HG03378 (cell line): ENCODE results near the gene MCUB.
"Not testable (repeated sequence)": the region's sequence is repeated elsewhere in the genome, so short reads cannot be mapped to it uniquely, and the experiment has no call there.

Experiments used
- ATAC-seq: cut with Tn5 transposase; IDR thresholded peaks from one replicate; pipeline ENCODE4 v1.9.1; 2021; ENCODE audit warnings: mild to moderate bottlenecking, moderate library complexity; ENCODE audit not compliant: unreplicated experiment

The MCUB gene

DNA sequence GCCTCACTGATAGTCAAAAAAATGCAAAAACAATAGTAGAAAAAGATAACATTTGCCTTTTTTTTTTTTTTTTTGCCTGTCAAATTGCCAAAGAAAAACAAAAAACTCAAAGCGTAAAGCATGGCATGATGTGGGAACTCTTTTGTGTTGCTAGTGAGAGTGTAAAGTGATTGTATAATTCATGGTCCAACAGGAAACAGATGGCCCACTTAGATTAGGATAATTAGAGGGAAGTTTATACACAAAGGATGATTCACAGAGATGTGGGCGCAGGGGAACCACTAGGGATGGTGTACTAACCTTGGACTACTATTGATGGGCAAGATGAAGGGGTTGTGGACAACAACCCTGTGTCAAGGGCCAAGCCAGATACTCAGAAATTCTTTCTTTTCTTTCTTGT lies 16.4 kb downstream of the MCUB start:
- no peak for ATAC-seq

DNA sequence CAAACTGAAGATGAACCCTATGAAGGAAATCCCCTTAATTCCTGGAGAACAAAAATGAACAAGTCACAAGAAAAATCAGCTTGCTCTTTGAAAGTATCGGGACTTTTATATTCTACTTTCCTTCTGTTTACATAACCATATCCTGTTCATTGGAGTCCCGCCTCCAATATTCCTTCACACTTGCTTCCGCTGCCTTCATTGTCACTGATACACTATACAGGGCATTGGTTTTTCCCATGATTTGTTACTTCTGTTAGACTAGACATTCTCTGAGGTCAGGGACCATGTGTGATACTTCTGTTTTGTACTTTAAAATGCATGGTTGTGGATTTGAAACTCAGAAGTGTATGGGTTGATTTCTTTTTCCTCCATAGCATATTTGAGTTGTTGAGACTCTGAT lies 18.8 kb downstream of the MCUB start:
- no peak for ATAC-seq

DNA sequence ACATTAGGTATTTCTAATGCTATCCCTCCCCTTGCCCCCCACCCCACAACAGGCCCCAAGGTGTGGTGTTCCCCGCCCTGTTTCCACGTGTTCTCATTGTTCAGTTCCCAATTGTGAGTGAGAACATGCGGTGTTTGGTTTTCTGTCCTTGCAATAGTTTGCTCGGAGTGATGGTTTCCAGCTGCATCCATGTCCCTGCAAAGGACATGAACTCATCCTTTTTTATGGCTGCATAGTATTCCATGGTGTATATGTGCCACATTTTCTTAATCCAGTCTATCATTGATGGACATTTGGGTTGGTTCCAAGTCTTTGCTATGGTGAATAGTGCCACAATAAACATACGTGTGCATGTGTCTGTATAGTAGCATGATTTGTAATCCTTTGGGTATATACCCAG lies 20.0 kb downstream of the MCUB start:
- not testable (repeated sequence) for ATAC-seq

DNA sequence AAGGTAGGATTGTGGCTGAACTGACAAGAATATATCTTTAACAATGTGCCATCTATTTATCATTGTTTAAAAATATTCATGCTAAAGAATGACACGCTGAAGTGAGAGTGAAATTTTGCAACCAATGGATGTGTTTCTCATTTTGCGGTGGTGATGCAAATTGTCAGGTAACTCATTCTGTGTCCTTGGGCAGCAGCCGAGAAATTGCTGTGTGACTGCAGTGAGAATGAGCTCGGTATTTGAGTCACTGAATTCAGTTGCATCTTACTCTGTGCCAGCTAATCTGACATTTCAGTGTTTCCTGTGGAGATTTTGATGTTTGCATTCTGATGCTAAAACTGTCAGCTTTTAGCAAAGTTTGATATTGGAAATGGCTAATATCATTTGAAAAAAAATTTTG lies 28.1 kb downstream of the MCUB start:
- peak; percentile 98 for ATAC-seq

DNA sequence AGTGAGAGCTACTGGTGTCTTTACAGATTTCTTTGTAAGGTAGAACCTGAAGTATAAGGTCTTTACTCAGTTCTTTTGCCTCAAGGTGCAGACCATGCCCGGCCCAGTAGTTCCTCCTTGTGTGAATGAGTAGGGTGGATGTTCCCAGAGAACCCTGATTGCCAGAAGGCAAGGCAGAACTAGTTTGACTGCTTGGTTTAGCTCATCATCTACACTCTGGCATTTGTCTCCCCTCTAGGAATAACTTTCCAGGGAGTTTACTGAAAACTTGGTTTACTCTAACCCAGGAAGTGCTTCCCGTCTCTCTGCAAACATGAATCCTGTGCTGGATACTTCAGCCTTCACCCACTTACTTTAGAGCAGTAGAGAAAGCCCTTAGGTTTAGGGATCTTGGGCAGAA lies 29.1 kb downstream of the MCUB start:
- ATAC-seq, result no peak

DNA sequence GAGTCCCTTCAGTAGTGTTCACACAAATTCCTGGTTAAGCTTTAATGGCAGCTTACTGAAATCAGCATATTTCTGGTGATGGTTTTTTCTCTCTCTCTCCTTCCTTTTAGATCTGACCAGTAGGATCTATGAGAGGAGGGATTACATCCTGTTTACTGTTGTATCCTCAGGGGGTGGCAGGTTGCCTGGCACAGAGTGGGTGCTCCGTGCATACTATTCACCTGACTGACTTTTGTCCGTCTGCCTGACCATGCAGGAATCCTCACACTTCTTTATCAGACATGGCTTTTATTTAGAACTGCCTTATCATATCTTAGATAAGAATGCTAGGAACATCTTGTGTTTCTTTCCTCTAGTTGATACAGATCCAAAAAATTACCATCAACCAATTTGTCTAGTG lies 29.6 kb downstream of the MCUB start:
- no peak for ATAC-seq

DNA sequence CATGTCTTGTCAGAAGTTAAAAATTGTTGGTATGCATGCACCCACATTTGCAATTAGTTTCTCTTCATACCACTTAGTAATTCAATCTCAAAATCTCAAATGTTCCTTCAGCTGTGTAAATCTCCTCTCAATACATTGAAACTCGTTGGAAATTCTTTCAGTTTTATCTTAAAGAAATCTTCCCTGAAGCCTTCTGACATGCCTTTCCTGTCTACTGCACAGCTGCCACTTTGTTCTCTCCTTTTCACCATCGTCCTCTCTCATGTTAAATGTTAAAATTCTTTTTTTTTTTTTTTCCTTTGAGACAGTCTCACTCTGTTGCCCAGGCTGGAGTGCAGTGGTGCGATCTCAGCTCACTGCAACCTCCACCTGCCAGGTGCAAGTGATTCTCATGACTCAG lies 30.9 kb downstream of the MCUB start:
- ATAC-seq, result no peak

DNA sequence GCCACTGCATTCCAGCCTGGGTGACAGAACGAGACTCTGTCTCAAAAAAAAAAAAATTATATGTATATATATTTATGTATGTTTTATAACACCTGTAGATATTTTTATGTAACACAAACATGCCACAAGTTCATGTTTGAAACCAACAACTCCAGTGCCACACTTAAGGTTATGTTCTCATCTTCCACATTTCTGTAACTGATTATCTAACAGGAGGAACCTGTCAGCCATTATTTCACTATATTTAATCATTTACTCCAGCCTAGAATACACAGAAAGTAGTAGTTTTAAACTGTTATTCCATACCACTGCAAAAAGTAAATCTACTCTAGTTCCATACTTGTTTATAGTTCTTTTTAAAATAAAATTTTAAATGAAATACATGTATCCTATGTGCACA lies 32.3 kb downstream of the MCUB start:
- ATAC-seq, result peak; percentile 52

DNA sequence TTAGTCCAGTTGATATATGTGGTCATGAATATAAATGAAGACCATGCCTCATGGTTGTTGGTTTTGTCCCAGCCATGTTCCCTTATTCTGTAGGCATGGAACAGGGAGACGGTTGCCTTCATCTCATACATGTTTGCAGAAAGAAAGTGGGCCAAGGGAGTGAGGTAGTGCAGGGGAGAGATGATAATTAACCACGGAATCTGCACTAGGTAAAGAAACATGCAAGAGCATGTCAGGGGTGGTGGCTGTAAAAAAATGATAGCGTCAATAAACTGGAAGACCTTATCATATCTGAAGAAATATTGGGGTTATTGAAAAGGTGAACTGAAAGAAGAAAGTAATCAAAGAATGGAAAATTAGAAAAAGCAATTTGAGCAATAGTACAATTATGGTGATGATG lies 35.1 kb downstream of the MCUB start:
- ATAC-seq, result not testable (repeated sequence)

DNA sequence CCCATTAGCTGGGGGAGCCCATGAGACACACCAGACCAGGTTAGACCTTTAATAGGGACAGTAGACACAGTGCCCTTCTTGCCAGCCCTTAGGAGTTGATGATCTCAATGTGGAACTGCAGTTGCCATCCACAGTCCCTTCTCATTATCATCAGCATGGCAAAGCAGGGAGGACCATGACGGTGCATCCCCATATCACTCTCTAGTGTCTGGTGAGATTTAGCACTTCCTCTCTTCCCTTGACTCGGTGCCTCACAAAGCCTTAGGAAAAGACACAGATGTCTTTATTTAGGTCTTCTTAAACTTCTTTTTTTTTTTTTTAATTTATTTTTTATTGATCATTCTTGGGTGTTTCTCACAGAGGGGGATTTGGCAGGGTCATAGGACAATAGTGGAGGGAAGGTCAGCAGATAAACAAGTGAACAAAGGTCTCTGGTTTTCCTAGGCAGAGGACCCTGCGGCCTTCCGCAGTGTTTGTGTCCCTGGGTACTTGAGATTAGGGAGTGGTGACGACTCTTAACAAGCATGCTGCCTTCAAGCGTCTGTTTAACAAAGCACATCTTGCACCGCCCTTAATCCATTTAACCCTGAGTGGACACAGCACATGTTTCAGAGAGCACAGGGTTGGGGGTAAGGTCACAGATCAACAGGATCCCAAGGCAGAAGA lies 36.5 kb downstream of the MCUB start:
- not testable (repeated sequence) for ATAC-seq

DNA sequence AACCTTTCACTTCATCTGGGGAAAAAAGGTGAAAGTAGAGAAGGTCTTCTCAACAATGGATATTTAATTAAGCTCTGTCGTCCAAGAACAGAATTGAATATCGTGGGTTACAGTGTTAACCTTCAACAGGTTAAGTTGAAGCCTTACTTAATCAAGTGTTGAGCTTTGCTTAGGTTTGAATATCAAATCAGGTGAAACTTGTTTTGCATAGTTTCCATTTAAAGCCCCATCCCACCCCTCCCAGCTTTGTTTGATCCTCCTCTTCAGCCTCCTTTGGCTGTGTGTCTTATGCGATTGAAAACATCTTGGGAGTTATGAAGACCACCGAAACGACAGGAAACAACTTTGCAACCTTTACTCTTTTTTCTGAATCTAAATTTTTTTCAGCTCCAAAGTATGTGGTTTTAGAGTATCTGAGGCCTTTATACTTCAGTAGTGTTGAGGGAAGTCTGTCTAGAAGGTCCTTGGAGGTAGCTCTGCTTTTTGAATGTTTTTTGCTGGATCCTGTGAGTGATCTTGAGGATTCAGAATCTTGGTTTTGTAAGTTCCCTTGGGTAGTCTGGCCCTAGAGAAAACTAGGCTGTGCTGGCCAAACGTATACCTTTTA lies 39.1 kb downstream of the MCUB start:
- no peak for ATAC-seq

DNA sequence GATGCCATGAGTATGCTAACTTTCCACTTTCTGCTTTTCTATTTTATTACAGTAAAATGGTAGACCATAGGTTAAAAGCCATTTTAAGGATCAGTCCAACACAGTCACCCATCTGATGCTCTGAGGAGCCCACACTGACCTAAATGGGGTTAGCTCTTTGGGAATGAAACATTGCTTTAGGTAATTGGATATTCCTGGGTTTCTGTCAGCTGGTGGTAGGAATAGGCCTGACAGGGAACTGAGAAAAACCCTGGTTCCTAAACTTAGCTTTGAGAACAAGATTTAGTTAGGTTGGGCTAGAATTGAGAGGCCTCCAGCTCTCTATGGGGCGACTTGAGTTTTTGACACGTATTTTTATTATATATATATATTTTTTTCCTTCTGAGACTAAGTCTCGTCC lies 40.4 kb downstream of the MCUB start:
- ATAC-seq, result no peak

DNA sequence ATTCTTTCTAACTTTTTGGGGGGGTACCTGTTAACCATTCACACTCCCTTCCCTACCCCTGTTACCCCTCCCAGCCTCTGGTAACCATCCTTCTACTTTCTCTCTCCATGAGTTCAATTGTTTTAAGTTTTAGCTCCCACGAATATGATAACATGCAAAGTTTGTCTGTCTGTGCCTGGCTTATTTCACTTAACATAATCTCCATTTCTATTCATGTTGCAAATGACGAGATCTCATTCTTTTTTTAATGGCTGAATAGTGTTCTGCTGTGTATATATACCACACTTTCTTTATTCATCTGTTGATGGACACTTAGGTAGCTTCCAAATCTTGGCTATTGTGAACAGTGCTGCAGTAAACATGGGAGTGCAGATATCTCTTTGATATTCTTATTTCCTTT lies 41.3 kb downstream of the MCUB start:
- ATAC-seq, result no peak

DNA sequence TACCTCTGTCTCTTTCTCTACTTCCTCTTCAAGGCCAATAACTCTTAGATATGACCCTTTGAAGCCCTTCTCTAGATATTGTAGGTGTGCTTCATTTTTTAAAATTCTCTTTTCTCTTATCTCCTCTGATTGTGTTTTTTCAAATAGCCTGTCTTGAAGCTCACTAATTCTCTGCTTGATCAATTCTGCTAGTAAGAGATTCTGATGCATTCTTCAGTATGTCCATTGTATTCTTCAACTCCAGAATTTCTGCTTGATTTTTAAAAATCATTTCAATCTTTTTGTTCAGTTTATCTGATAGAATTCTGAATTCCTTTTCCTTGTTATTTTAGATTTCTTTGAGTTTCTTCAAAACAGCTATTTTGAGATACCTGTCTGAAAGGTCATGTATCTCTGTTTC lies 47.9 kb downstream of the MCUB start:
- ATAC-seq, result no peak

DNA sequence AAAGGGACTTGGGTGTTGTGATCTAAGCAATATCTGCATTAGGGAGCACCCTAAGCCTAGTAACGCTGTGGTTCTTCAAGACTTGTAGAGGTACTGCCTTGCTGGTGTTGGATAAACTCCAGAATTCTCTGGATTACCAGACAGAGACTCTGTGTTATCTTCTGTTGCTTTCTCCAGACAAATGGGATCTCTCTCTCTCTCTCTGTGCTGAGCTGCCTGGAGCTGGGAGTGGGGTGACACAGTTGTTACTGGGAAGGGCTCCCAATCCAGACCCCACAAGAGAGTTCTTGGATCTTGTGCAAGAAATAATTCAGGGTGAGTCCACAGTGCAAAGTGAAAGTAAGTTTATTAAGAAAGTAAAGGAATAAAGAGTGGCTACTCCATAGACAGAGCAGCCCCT lies 48.8 kb downstream of the MCUB start:
- ATAC-seq, result no peak

DNA sequence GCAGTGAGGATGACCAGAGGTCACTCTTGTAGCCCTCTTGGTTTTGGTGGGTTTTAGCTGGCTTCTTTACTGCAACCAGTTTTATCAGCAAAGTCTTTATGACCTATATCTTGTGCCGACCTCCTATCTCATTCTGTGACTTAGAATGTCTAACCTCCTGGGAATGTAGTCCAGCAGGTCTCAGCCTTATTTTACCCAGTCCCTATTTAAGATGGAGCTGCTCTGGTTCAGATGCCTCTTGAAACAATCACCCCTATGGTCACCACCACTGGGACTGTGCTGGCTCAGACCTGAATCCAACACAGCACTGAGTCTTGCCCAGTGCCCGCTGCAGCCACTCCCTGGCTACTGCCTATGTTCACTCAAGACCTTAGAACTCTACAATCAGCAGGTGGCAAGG lies 49.4 kb downstream of the MCUB start:
- ATAC-seq, result no peak

DNA sequence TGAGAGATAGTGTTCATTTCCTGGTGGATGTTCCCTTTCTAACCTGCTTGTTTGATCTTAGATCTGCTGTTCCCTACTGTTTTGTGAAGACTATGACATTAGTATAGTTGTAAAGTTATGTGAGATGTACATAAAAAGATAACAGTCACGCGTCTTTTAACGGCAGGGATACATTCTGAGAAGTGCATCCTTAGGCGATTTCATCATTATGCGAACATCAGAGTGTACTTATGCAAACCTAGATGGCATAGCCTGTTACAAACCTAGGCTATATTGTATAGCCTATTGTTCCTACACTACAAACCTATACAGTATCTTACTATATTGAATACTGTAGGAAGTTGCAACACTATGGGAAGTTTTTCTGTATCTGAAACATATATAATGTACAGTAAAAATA lies 50.4 kb downstream of the MCUB start:
- ATAC-seq, result no peak

DNA sequence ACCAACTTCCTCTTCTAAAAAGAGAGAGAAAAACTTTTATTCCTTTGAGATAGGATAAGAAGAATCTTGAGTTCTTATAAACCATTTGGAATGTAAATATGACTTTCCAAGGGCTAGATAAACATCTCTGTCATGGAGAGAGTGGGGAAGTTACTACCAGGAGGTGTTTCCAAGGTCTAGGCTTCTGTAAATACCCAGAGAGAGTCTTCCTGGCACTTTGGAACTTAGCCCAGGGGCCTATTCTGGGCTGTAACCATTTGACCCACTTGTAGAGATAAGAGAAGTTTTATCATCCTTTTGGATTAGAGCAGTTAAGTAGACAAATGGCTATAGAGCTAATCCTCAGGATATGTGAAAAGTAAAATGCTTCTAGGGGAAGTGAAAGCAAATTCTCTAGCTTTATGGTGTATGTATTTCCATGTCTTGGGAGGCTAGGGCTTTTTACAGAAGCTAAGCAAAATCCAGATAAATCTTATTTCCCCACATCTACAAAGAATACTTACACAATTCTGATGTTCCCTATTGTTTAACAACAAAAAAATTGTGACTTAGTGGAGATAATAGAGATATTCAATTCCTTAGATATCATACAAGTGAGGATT lies 51.1 kb downstream of the MCUB start:
- ATAC-seq, result no peak

DNA sequence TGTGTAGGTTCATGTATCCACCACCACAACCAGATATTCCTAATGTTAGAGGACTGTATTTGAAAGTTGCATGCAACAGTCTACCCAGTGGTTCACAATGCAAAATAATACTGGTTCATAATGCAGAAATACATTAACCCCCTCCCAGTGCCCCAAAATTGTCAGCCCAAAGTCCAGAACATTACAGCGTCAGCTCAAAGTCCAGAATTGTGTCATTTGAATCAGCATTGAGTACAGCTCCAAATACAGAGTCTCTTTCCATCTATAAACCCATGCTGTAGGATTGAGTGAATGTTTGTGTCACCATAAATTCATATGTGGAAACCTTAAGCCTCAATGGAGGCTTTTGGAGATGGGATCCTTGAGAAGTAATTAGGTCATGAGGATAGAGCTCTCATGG lies 54.0 kb downstream of the MCUB start:
- ATAC-seq, result no peak

DNA sequence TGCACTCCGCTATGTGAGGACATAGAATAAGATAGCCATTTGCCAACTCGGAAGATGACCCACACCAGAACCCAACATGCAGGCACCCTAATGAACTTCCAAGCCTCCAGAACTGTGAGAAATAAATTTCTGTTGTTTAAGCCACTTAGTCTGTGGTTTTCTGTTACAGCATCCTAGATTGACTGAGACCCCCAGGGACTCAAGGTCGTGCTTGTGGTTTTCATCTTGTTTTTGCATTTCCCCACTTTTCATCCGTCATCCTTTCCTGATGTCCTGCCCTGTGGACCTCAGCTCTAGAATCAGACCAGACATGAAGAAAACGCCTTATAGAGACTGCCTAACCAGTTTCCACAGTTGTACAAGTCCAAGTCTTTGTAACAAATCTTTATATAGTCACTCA lies 54.4 kb downstream of the MCUB start:
- ATAC-seq, result no peak

DNA sequence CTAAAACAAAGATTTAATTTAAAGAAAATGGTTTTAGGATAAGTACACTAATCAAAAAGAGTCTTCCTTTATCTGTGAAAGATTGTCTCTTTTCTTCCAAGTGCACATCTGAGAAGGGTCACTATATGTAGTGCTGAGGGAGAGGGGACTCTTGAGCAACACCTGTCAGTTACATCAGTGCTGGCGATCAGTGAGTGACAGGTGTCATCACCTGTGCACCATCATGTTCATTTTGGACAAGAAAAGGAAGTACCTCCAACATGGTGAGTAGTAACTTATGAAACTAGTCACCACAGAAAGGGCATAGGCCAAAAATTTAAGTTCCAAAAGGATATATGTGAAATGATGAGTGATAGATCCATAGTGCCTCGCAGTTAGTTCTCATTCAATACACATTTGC lies 55.7 kb downstream of the MCUB start:
- ATAC-seq, result no peak

DNA sequence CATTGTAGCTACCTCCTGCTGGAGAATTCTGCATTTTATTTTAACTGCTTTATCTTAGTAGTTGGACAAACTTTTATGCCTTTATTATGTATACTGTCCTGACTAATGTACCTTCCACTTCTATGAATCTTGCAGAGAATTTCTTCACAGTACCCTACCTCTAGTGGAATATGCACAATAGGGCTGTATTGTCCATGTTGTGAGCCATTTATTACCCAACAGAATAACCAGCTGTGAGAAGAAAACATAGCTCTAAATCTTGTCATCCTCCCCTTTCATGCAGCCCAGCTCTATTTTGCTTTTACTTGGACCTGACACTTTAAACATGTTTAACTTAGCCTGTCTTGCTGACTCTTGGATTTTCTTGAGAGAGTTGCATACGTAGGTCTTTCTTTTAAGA lies 56.2 kb downstream of the MCUB start:
- no peak for ATAC-seq

DNA sequence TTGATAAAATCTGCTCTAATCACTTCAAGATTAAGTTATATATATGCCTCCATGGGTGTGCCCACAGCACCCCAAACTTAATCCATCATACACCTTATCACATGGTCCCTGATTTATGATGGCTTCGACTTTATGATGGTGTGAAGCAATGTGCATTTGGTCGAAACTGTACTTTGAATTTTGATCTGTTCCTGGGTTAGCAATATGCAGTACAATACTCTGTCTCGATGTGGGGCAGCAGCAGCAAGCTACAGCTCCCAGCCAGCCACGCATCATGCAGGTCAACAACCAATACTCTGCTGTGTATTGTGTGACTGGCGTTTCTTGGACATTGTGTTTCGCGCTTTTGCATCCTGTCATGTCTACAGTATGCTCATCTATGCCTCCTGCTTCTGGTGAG lies 62.6 kb downstream of the MCUB start:
- ATAC-seq, result no peak
